Measurements from ENCODE around the gene HS3ST6. TPM values are rescaled to one million over a fixed set of nuclear protein-coding genes. Genes with fewer than 3 reads are reported as not detected.
"Not testable (repeated sequence)": the region's sequence is repeated elsewhere in the genome, so short reads cannot be mapped to it uniquely, and the experiment has no call there.

Gene HS3ST6
- total RNA-seq, 1 experiment from 2014 or later, result not detected

- RAD21 ChIA-PET (ENCODE audit: low non-redundant PET in 1 of 2, low total read pairs in 2 of 2, uncharacterized antibody in 2 of 2, unreplicated experiment in 2 of 2), result interaction anchor here in 1 of 2 experiments (0.7 kb wide), 1 partner anchor 126 kb away, joined by 4 read pairs; no protein-coding TSS in a partner anchor
- H3K27me3 ChIP-seq (ENCODE audit: insufficient read depth, low read length); ATAC-seq; H4K20me1 ChIP-seq (ENCODE audit: insufficient read depth); intact Hi-C loops (cut with micrococcal nuclease); DNase-seq (ENCODE audit: low read depth, low spot score); POLR2A ChIA-PET; H2AFZ ChIP-seq (ENCODE audit: low read depth, low read length, poor library complexity, severe bottlenecking); H3K9ac ChIP-seq (ENCODE audit: low read length); H3K4me2 ChIP-seq (ENCODE audit: low read length); H3K27ac ChIP-seq (ENCODE audit: low read depth, low read length); H3K9me2 ChIP-seq (ENCODE audit: insufficient read depth); H3K36me3 ChIP-seq (ENCODE audit: control insufficient read depth in 1 of 2, insufficient read depth in 2 of 2, low read length in 2 of 2); H3K4me3 ChIP-seq (replicated peaks in 1 of 2; ENCODE audit: low read depth in 1 of 2, low read length in 2 of 2); BruUV-seq (replicated peaks); CTCF ChIA-PET; H3K9me3 ChIP-seq (ENCODE audit: control insufficient read depth in 1 of 2, insufficient read depth in 1 of 2, low read depth in 1 of 2, low read length in 2 of 2); H3K79me2 ChIP-seq (ENCODE audit: insufficient read depth, low read length): not testable (repeated sequence)
- H3K4me1 ChIP-seq (ENCODE audit: control insufficient read depth in 1 of 2, insufficient read depth in 2 of 2, low read length in 2 of 2), result peaks cover 2 to 10% of the 10 kb centered on the region in 2 experiments; a peak in 2 of 4 replicates
These were observed 20.5 kb downstream of the HS3ST6 start for GRCh38 chr16:1897692-1898091.

- Histone ChIP-seq H4K20me1 (ENCODE audit: insufficient read depth) (no peaks in the 10 kb centered on the region), H3K27me3 (ENCODE audit: insufficient read depth, low read length) (peaks cover 6% of the 10 kb centered on the region; the same call in 1 of the 2 replicates), H3K4me2 (ENCODE audit: low read length) (no peak overlapping the region), H3K79me2 (ENCODE audit: insufficient read depth, low read length) (no peaks in the 10 kb centered on the region), H3K27ac (ENCODE audit: low read depth, low read length) (no peak overlapping the region), H3K9me3 (ENCODE audit: control insufficient read depth in 1 of 2, insufficient read depth in 1 of 2, low read depth in 1 of 2, low read length in 2 of 2) (no peaks in the 10 kb centered on the region), H3K9me2 (ENCODE audit: insufficient read depth) (no peaks in the 10 kb centered on the region), H3K9ac (ENCODE audit: low read length) (no peak overlapping the region), H3K4me3 (replicated peaks in 1 of 2; ENCODE audit: low read depth in 1 of 2, low read length in 2 of 2) (no peak overlapping the region), H3K36me3 (ENCODE audit: control insufficient read depth in 1 of 2, insufficient read depth in 2 of 2, low read length in 2 of 2) (no peaks in the 10 kb centered on the region), H3K4me1 (ENCODE audit: control insufficient read depth in 1 of 2, insufficient read depth in 2 of 2, low read length in 2 of 2) (peaks cover 2 to 10% of the 10 kb centered on the region in 2 experiments; a peak in 2 of 4 replicates), H2AFZ (ENCODE audit: low read depth, low read length, poor library complexity, severe bottlenecking) (no peak overlapping the region)
- CTCF ChIA-PET, result no interaction called here
- DNase-seq (ENCODE audit: low read depth, low spot score), result no peak
- intact Hi-C loops (cut with micrococcal nuclease), result no loop called here
- no TSS peak for BruUV-seq (replicated peaks)
- ATAC-seq, result no peak
- POLR2A ChIA-PET, result no interaction called here
- RAD21 ChIA-PET (ENCODE audit: low non-redundant PET in 1 of 2, low total read pairs in 2 of 2, uncharacterized antibody in 2 of 2, unreplicated experiment in 2 of 2), result no interaction called here
- TF ChIP-seq TCF7L2 (IDR thresholded peaks at IDR 0.05; ENCODE audit: borderline replicate concordance, extremely low read depth, insufficient read depth, insufficient read length) (no peak), ATF3 (IDR thresholded peaks at IDR 0.05) (no peak), POLR2AphosphoS5 (IDR thresholded peaks at IDR 0.05; ENCODE audit: low read depth, low read length) (no peak)
These were observed 22.1 kb downstream of the HS3ST6 start for GRCh38 chr16:1895949-1896675.
